ENCODE measurements around the gene GPATCH2.

GRCh38 chr1:217465102-217465501 is 165.8 kb downstream of the GPATCH2 start:
- TF ChIP-seq CTCF (IDR thresholded peaks at IDR 0.05) (no peak), TAF1 (IDR thresholded peaks at IDR 0.05; ENCODE audit: borderline replicate concordance, low read depth, low read length) (no peak), USF1 (IDR thresholded peaks at IDR 0.05; ENCODE audit: borderline replicate concordance, low read depth) (no peak), TCF12 (IDR thresholded peaks at IDR 0.05) (no peak), POLR2AphosphoS5 (IDR thresholded peaks at IDR 0.05; ENCODE audit: low read depth, low read length) (no peak)
- TF ChIP-seq, protein P1, sequence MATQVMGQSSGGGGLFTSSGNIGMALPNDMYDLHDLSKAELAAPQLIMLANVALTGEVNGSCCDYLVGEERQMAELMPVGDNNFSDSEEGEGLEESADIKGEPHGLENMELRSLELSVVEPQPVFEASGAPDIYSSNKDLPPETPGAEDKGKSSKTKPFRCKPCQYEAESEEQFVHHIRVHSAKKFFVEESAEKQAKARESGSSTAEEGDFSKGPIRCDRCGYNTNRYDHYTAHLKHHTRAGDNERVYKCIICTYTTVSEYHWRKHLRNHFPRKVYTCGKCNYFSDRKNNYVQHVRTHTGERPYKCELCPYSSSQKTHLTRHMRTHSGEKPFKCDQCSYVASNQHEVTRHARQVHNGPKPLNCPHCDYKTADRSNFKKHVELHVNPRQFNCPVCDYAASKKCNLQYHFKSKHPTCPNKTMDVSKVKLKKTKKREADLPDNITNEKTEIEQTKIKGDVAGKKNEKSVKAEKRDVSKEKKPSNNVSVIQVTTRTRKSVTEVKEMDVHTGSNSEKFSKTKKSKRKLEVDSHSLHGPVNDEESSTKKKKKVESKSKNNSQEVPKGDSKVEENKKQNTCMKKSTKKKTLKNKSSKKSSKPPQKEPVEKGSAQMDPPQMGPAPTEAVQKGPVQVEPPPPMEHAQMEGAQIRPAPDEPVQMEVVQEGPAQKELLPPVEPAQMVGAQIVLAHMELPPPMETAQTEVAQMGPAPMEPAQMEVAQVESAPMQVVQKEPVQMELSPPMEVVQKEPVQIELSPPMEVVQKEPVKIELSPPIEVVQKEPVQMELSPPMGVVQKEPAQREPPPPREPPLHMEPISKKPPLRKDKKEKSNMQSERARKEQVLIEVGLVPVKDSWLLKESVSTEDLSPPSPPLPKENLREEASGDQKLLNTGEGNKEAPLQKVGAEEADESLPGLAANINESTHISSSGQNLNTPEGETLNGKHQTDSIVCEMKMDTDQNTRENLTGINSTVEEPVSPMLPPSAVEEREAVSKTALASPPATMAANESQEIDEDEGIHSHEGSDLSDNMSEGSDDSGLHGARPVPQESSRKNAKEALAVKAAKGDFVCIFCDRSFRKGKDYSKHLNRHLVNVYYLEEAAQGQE (IDR thresholded peaks at IDR 0.05; ENCODE audit: low read depth, low read length): no peak
